AG08396 (cell line): ENCODE measurements around the gene CDH15.
"Not testable (repeated sequence)": the region's sequence is repeated elsewhere in the genome, so short reads cannot be mapped to it uniquely, and the experiment has no call there.

ENCODE experiments used
- DNase-seq: peaks from one replicate; pipeline ENCODE4 v3.0.0; 2012; ENCODE audit warnings: low spot score, mixed read lengths

Gene CDH15

GRCh38 chr16:89172528-89173173 lies 1.1 kb downstream of the CDH15 start:
- DNase-seq, result no peak

- no peak for DNase-seq
Observed at GRCh38 chr16:89173174-89173921, 1.8 kb downstream of the CDH15 start.

- no peak for DNase-seq
Observed at GRCh38 chr16:89174055-89174827, 2.7 kb downstream of the CDH15 start.

GRCh38 chr16:89174877-89175276 lies 3.3 kb downstream of the CDH15 start:
- no peak for DNase-seq

DNA sequence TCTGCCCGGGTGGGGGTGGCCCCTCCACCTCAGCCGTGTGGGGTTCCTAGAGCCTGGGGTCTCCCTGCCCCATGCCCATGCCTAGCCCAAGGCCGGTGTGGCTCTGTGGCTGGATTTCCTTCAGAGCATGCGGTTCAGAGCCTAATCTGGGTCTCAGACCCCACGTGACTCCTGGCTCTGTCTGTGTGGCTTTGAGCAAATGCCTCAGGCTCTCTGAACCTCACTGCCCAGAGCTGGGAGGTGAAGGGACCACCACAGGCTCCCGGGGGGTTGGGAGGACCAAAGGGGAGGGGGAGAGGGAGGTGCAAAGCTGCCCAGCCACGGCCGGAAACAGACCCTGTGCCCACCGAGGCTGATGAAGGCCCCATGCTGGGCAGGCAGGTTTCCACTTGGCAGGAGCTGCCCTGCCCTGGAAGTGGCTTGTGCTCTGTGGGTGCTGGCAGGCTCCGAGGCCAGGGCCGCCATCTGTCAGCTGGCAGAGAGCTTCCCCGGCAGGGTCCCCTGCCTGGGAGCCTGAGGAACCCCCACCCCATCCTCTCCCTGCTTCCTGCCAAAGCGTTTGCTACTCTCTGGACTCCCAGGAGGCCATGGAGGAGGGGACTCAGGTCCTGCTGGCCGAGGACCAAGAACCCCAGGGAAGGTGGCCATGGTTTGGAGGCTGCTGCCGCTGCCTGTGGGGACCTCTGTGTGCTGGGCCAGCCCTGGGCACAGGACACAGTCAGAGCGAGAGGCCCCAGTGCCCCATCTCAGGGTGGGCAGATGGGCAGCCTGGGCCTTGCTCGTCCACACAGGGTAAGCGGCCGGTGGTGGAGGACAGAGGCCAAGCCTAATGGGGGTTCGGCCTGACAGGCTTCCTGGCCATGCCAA lies 4.0 kb downstream of the CDH15 start:
- no peak for DNase-seq

GRCh38 chr16:89176147-89176690 lies 4.7 kb downstream of the CDH15 start:
- DNase-seq, result no peak

DNA sequence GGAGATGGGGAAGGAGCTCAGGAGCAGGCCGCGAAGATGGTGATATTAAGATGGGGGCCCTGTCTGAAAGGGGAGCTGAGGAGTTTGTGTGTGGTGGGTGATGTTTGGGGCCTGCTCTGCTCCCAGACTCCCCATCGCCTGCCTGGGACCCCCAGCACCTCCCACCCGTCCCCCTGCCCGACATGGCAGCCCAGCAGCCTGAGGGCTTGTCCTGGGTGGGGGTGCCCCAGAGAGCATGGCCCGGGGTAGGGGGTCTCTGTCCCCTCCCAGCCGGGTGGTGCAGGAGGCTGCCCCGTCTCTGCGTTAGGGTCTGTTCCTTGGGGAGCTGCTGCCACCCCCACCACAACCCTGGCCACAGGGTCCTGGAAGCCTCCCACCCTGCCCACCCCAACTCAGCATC lies 5.2 kb downstream of the CDH15 start:
- no peak for DNase-seq

DNA sequence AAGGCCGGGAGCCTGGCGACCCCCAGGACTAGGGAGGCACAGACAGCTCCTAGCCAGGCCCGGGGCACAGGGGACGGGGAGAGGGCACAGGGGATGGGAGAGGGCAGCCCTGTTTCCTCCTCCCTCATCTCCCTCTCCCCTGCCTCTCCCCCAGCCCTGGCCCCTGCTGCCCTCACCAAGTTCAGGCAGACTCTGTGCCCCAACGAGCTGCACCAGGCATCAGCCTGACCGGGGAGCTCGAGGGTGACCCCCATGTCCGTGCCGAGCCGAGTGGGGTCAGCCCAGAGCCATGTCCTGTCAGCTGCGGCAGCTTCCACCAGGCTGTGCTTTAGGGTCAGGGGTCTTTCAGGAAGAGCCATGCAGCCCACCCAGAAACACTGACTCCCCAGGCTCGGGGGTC lies 6.0 kb downstream of the CDH15 start:
- DNase-seq, result no peak

DNA sequence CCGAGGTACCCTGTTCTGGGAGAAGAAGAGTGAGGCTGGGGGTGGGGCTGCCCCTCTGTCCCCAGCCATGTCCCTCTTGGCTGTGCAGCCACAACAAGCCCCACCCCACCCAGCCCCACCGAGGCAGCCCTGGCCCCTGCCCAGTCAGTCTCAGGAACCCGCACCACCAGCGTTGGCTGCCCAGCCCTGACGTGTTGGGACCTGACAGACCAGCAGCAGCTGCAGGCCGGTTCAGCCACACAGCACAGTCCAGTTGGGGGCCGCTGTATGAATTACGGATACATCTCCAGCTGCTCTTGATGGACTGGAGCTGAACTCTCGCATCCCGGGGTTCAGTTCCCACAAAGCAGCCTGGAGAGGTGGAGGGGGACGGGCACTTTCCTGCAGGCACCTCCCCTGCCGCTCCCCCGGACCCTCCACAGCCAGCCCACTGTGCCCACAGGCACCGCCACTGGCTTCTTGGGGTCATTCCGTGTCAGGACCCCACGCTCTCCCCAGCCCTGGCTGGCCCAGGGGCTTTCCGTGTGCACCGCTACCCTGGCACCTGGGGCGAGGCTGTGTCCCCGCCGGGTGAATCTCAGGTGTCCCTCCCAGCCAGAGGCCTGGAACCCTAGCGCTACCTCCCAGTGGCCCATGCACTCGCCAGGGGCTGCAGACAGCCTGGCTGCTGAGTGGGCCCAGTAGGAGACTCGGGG lies 7.1 kb downstream of the CDH15 start:
- DNase-seq, result no peak

DNA sequence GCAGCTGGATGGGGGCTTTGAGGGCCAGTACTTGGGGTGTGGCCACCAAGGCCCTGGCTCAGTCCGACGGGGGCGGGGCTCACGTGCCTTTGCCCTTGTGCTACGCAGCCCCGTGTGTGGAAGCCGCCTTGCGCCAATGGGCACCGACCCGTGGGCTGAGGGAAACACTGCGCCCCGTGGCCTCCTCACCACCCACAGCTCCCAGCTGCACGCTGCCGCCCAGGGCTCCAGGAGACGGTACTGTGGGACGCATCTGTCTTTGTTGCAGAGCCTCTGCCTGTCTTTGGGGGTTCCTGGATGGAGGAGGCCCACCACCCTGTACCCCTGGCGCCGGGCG lies 7.6 kb downstream of the CDH15 start:
- DNase-seq, result no peak

DNA sequence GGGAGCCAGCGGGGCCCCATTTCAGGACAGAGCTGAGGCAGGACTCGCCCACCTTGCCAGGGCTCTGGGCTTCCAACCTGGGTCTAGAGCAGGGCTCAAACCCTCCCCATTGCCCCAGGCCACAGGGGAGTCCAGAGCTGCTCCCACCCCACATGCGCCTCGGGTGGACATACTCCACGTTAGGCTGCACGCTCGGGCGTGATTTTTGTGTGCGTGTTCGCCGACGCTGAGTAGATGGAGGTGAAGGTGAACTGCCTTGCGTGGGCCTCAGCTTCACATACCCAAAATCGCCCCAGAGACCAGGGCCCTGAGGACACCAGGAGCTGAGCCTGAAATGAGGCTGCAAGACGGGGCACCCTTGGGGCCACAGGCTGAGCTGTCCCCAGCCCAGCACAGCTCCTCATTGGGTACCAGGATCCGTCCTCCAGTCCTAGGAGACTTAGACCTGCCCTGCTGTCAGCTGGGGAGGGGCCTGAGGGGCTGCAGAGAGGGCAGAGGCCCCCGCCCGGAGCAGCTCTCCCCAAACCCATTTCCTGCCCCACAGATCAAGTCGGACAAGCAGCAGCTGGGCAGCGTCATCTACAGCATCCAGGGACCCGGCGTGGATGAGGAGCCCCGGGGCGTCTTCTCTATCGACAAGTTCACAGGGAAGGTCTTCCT lies 8.2 kb downstream of the CDH15 start:
- no peak for DNase-seq

DNA sequence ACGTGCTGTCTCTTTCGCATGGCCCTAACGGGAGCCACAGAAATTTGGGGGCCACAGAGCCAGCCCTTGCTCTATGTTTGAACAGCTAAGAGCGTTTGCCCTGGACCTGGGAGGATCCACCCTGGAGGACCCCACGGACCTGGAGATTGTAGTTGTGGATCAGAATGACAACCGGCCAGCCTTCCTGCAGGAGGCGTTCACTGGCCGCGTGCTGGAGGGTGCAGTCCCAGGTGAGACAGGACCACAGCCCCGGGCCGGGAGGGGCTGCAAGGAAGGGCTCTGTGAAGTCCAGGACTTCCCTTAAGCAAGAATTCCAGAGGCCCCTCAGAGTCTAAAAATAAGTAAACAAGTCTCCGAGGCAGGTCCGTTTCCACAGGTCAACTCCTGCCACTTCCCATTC lies 11.9 kb downstream of the CDH15 start:
- DNase-seq, result no peak

DNA sequence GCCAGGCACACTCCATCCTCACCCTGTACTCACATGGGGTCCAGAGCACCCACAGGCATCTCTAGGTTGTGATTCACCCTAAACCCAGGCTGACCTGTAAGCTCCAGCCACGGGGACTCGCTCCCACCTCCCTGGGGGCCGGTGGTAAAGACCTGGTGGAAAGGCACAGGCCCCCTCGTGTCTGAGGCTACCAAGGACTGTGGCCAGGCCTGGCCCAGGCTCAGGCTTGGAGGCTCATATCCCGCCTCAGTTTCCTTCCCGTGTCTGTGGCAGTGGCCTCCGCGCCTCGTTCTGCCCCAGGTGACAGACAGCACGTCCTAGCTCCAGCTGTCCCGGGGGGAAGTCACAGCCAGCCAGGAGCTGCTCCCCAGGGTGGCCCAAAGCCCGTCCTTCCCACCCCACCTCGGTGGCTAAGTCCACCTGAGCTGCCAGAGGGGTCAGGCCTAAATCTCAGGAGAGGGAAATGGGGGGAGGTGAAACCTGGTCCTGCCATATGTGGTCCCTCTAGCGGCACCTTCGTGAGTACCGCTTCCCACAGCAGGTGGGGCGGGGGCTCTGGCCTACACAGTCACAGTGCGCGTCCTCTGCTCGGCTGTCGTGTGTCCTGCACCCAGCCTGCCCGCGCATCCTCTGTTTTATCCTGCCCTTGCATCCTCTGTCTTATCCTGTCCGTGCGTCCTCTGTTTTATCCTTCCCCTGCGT lies 12.6 kb downstream of the CDH15 start:
- no peak for DNase-seq

DNA sequence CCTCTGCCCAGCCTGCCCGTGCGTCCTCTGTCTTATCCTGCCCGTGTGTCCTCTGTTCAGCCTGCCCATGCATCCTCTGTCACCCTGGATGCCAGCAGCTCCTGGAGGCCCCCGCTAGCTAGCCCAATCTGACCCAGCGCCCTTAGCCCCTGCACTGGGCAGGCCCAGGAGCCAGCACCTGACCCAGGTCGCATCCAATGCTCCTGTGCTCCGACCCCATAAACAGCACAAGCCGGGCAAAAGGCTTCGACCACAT lies 13.1 kb downstream of the CDH15 start:
- DNase-seq, result no peak

DNA sequence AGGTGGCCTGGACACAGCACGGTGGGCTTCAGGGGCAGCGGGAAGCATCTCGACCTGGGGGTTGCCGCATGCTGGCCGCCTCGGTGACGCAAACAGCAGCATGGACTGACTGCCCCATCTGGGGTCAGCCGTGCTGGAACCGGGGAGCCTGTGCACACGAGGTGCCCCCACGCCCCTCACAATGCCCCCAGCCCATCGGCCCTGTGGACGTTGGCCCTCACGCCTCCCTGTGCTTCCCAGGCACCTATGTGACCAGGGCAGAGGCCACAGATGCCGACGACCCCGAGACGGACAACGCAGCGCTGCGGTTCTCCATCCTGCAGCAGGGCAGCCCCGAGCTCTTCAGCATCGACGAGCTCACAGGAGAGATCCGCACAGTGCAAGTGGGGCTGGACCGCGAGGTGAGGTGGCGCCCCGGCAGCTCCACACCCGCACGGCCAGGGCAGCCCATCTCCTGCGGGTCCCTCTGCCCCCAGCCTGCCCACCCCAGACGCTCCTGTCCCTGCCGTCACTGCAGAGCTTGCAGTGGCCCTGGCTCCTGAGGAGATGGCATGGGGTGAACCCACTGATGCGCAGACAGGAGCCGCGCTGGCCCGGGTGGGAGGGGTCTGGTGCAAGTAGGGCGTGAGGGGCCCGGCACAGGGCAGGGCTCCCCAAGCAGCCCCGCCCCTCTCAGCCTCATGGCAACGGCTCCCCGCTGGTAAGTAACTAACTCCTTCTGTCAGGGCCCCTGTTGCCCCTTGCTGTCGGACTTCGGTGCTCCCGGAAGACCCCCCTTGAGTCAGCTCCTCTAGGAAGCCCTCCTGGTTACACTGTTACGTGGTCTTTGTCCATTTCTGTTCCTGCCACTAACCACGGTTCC lies 13.6 kb downstream of the CDH15 start:
- no peak for DNase-seq

GRCh38 chr16:89185887-89186592 lies 14.5 kb downstream of the CDH15 start:
- DNase-seq, result not testable (repeated sequence)

- not testable (repeated sequence) for DNase-seq
Observed at GRCh38 chr16:89186593-89187031, 15.1 kb downstream of the CDH15 start.

DNA sequence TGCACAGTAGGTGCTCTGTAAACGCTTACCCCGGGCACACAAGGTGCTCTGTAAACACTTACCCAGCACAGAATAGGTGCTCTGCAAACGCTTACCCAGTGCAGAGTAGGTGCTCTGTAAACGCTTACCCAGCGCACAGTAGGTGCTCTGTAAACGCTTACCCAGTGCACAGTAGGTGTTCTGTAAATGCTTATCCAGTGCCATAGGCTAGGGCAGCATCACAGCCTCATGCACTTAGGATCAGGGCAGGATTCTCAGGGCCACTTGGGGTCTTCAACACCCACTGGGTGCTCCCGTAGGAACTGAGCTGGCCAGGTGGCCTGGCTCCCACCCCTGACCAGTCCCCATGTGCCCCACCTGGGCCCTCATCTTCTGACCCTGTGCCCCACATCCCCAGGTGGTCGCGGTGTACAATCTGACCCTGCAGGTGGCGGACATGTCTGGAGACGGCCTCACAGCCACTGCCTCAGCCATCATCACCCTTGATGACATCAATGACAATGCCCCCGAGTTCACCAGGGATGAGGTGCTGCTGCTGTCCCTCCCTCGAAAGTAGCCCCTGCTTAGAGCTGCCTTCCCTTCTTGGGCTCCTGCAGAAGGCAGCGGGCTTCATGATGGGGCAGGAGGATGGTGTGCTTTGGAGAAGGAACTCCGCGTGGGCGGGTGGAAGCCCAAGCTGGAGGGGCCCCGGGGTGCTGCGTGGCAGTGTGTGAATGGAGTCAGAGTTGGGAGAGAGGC lies 15.7 kb downstream of the CDH15 start:
- no peak for DNase-seq
